NCI-H82 treated with DMSO at 0.1 percent for 48 hours (cell line): ENCODE measurements around the gene MRPL2.
A peak's percentile ranks its signal among the peaks of the same experiment; 100 is the strongest.
"Not testable (repeated sequence)": the region's sequence is repeated elsewhere in the genome, so short reads cannot be mapped to it uniquely, and the experiment has no call there.

ENCODE experiments used
- DNase-seq: peaks from one replicate; lab custom pipeline; 2025; ENCODE audit not compliant: unreplicated experiment; lab: John Stamatoyannopoulos, UW

Gene MRPL2

DNA sequence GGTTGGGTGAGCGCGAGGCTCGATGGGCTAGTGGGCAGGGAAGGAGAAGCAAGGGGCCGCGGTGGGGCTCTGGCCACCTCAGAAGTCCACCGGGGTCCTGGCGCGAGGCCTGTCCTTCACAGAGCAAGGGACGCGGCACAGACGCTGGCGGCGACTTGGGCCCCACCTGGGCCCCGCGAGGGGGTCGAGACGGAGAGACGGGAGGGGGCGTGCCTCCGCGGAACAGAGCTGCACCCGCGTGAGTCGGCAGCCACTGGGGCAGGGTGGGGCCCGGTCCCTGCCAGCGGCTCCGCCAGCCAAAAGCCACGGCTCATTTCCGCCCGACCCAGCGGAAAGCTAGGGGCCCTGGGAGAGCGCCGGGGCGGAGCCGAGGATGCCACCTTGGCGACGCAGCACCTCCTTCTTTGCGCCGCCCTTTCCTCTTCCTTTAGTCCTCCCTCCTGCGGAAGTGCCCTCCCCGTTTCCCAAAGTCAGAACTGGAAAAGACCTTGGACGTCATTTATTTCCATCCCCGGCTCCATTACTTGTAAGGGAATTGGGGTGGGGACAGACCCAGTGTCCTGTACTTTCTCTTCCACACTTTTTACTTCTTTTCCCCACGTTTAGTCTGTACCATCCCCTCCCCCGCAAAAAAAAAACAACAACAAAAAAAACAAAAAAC, 5.6 kb downstream of the MRPL2 start, which contains the start of gene CUL7:
TSS of gene CUL7 (minus strand) at position 307 of the 661 bp plus-strand sequence. CDS start 1,063 bp downstream, outside the sequence.
- DNase-seq, result peak; percentile 89

DNA sequence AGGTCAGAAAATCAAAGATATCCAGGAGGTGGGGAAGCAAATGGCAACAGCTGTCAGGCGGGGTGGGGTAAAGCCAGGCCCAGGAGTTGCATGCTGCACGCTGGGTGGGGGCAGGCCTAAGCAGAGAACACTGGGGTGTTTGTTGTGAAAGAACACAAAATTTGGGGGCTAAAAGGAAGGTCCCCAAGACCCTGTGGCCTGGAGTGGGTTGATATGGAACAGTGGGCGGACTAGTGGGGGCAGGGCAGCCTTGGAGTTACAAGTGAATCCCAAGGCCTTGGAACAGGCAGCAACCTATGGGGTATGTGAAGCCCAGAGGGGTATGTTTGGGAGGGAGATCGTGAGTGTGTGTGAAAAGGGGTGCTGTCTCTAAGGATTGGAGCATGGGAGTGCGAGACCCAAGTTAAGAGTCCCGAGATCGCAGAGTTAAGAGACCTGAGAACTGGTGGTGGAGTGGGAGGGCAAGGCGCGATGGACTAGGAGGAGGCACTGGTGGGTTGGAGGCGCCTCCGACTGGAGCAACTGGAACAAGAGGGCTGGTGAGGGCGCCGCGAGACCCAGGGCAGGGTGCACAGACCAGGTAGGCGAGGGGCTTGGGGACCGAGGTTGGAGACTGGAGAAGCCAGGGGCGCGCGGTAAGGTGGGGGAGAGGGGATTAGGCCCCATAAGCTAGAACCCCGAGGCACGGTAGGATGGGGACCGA, 6.2 kb downstream of the MRPL2 start:
- DNase-seq, result no peak

DNA sequence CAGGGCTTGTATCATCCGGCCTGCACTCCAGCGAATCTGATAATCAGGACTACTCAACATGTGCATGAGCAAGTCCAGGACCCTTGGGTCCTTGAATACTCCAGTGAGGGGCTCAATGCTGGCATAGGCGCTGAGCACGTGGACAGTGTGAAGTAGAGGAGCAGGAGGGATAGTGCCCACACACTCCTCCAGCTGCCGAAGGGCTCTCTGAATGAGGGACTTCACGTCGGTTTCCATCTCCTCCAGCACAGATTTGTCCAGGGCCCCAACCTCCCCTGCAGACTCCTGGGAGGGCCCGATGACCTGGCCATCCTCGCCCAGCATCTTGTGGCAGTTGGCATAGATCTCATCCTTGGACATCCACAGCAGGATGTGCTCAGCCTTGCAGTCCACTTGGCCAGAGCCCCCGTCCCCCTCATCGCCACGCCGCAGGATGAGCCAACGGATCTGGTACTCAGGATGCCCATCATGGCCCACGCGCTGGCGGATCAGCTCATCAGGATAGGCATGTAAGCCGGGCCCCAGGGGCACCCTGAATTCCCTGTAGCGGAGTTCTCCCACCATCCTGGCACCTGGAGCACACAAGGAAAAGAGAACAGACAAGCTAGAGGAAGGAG, 6.9 kb downstream of the MRPL2 start:
- DNase-seq, result no peak

DNA sequence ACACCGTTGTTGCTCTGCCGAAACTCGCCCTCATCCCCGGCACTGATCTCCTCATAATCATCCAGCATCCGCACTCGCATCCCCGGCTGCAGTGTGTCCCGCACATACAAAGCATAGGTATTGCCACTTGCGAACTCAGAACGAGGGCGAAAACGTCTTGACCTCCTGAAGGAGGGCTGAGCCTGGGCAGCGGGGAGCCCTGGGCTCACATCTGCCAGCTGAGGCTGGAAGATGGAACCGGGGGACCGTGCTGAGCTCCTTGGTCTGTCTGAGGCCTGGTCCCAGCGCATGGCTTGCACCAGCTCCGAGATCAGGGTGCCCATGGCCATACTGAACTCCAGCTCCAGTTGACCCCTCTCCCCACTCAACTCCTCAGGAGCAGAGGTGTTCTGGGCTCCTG, 8.3 kb downstream of the MRPL2 start:
- no peak for DNase-seq

DNA sequence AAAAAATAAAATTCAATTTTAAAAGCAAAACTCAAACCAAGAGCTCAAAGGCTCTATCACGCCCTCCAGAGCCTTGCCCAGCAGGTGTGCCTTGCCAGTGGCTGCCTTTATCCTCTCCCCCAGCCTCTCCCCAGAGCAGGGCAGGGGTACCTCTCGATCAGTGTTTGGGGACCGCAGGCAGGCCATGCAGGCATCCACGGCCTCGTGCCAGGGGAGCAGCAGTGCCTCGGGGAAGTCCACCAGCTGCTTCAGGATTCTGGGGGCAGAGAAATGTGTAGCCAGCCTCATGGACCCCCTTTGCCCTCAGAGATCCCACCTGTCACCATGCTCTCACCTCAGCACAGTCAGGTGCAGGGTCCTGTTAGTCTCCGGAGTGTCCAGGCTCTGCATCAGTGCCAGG, 11.2 kb downstream of the MRPL2 start:
- DNase-seq, result no peak

DNA sequence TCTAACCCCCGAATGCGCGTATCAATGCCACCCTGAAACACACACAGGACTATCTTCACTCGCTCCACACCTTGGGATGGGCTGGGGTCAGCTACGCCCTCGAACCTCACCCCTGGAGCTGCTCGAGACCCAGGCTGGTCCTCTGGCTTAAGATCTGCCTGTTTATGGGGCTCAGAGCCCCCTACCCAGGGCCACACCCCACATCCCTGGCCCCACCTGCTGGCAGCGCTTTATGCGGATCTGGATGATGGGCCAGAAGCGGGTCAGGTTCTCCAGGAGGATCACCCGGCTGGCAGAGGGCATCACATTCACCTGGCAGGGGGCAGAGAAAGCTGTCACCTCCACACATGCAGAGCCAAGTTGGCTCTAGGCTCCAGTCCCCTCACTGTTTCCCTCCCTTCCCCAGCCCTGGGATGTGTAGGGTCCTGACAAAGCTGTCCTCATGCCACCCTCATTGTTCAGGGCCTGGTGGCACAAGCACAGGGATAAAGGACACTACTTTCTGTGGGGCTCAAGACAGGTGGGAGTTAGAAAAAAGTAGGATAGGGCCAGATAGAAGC, 13.8 kb downstream of the MRPL2 start:
- DNase-seq, result no peak

DNA sequence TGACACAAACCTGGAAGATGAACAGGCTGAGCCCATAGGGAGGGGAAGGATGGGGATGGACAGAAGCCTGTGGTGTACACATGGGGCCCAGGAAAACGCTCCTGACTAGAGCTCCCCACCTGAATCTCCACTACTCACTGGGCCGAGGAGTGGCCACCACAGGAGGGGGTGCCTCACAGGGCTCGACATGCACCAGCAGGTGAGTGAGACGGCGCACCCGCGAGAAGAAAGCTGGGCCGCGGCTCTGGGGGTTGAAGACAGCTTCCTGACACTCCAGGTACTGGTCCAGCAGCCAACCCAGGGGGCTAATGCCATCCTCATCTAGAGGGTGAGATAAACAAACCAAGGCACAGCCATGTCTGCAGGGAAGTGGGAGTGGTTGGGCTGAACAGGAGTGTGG, 15.9 kb downstream of the MRPL2 start:
- no peak for DNase-seq

DNA sequence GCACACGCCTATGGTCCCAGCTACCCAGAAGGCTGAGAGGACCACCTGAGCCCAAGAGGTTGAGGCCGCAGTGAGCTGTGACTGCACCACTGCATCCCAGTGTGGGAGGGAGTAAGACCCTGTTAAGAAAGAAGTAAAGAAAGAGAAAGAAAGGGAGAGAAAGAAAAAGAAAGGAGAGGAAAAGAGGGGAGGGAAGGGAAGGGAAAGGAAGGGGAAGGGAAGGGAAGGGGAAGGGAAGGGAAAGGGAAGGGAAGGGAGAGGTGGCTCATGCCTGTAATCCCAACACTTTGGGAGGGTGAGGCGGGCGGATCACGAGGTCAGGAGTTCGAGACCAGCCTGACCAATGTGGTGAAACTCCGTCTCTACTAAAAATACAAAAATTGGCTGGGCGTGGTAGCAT, 17.8 kb downstream of the MRPL2 start:
- not testable (repeated sequence) for DNase-seq

DNA sequence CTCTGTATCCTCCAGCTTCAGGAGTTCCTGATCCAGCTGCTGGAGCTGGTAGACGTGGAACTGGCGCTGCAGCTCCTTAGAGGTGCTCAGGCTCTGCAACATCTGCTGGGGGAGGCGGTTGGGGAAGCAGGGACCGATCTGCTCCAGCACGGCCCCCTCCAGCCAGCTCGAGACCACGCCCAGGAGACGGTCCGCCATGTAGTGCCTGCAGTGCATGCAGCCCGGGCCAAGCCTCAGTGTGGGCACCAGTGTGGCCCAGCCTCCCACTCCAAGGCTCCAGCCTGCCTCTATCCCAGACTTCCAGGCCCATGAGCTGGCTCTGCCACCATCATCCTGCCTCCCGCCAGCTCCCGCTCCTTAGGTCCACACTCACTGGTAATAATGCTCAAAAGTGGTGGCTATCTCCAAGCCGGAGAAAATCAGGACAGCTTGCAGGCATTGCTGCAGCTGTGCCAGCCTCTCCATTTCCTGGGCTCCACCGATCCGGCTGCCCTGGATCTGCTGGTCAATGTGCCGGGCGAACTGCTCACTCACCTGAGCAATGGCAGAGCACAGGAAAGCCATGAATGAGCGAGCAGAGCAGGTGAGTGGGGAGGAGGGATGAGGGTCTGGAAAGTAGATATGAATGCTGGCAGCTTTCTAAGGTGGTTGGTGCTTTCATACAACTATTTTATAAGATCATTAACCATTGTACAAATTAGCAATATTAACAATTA, 18.5 kb downstream of the MRPL2 start:
- DNase-seq, result no peak

DNA sequence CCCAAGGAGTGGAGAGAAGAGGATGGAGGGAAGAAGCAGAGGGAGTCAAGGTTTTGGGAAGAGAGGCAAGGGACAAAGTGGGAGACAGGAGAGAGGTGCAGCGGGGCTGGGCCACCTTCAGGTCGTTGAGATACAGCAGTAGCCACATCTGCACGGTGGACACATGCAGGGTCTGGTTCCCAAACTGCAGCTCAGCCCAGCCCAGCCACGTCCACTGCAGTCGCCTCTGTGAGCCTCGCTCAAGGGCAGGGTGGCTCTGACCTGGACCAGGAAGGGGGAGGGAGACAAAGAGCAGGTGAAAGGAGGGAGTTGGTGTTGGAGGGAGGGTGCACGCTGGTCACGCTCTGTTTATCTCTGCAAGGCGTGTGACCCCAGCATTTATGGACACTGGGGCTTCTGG, 20.5 kb downstream of the MRPL2 start:
- no peak for DNase-seq

DNA sequence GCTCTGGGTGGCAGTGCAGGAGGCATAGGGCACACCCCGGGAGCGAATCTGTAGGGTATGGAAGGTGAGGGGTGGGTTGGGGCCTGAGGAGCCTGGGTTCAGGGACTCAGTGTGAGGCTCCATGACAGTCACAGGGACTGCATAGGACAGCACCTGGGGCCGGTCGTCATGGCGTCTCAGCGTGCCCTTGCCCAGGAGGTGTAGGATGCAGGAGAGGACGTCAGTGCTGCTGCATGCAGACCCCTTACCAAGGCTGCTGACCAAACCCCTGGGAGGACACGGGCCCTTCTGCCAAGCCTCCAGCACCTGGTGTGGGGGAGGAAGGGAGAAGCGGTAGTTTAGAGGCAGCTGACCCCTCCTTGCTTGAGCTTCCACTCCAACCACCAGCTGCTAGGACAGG, 21.5 kb downstream of the MRPL2 start:
- DNase-seq, result no peak

DNA sequence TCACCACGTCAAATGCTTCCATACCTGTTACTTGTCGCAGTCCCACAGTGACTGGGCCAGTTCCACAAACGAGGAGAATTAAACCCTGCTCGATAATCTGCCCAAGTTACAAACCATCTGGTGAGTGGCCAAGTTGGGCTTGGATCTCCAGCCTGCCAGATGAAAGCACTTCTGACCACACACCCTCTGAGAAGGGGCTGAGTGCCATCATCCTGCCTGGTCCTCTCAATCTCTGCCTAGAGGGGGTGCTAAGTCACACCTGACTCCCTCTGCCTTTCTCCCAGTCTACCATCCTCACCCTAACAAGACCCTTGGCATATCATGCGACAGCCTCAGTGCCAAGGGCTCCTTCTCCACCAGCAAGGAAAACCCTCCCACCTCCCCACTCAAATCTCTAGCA, 22.0 kb downstream of the MRPL2 start:
- DNase-seq, result no peak

DNA sequence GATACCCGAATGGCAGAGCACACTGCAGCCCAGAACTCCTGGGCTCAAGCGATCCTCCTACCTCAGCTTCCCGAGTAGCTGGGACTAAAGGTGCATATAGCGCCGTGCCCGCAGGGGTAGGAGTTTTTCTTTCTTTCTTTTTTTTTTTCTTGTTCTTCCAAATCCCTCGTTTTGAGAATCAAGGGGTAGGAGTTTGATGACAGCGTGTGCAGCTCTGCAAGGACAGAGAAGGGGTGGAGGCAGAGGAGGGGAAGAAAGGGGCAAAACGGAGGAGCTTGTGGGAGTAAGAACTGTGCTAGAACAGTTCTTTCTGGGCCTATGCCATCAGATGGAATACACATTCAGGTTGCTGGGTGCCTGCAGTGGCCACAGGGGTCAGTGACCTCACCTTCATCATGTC, 22.5 kb downstream of the MRPL2 start:
- DNase-seq, result no peak

DNA sequence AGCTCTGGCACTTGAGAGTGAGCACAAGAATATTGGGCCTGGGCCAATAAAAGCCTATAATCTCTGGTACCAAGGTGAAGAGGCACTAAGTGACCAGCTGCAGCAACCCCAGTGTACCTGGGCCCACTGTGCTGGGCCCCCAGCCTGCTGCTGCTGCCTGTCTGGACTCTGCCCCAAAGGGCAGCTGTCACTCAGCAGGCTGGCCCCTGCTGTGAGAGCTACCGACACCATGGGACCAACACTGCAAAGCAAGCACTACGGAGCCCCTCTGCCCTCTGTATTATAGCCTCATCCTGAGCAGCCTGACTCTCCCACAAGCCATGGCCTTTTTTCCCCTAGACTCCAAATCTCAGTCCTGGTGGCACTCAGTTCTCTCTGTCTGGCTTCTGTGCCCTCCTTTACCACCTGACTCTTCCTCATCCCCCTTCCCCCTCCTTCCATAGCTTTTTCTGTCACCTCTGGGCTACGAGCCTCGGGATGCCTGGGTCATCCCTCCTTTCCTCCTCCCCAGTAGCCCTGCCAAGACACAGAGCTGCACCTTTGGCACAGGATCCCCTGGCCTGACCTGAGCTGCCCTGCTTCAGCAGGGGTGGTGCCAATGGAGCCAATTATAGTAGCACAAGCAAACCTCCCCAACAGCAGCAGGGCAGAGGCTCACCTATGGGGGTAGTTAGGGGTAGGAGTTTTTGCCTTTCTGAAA, 23.6 kb downstream of the MRPL2 start:
- no peak for DNase-seq

DNA sequence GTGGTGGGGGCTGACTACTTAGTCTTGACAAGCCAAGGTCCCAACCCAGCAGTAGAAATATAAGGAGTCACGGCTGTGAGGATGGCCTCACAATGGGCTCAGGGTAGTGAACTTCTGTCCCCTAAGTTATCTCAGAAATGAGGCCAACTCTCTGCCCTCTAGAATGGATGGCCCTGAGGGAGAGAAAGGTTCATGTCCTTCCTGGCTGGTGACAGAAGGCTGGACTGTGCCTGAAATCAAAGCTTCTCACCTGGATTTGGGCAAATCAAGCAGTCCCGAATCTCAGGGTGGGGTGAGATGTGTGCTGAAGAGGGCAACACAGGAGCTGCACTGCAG, 25.1 kb downstream of the MRPL2 start:
- no peak for DNase-seq

DNA sequence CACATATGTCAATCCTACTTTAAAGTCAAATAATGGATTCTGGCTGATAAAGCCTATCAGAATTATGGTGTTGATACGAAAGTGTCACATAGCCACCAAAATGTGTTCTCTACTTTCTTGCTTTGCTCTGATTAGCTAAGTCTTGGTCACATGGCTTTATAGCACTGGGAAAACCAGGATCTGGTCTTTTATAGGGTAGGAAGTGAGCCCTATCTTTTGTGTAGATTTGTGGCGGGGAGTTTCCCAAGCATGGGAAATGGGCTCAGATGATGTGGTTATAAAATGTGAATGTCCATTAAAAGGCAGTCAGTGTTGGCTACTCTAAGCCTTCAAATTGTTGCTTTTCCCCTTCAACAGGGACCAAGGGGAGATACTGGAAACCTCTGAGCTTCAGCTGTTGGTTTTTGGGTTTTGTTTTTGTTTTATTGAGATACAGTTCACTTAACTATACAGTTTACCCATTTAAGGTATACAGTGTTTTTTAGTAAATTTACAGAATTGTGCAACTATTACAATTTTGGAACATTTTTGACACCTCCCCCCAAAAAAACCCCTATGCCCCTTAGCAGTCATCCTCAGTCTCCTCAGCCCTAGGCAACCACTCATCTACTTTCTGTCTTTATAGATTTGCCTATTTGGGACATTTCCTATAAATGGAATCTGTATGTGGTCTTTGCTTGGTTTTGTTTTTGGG, 25.6 kb downstream of the MRPL2 start:
- DNase-seq, result no peak

DNA sequence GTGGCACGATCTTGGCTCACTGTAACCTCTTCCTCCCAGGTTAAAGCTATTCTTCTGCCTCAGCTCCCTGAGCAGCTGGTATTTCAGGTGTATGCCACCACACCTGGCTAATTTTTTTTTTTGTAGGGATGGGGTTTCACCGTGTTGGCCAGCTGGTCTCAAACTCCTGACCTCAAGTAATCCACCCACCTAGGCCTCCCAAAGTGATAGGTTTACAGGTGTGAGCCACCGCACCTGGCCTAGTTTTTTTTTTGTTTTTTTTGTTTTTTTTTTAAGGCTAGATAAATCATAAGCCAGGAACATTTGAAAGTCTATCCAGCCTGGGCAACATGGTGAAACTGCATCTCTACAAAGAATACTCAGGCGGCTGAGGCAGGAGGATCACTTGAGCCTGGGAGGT, 26.9 kb downstream of the MRPL2 start:
- no peak for DNase-seq

DNA sequence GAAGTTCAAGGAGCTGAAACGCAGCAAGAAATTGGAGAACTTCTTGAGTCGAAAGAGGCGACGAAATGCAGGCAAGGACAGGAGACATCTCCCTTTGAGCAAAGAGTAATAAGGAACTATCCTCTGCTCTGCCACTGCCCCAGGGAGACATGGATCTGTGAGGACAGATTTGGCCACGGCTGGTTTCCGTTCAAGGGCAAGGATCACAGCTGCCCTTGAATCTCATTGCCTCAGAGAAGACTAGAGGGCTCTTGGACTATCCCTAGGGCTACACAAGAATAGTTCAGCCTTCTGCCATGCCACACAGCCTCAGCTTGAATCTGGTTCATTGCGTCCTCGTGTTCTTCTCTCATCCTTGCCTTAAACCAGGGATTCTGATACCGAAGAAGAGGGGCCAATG, 30.1 kb downstream of the MRPL2 start:
- DNase-seq, result no peak

DNA sequence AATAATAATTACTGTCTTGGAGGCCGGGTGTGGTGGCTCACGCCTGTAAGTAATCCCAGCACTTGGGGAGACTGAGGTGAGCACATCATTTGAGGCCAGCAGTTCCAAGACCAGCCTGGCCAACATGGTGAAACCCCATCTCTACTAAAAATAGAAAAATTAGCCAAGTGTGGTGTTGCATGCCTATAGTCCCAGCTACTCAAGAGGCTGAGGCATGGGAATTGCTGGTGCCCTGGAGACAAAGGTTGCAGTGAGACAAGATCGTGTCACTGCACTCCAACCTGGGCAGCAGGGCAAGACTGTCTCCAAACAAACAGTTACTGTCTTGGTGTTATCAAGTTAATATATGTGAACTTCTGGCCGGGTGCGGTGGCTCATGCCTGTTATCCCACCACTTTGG, 32.9 kb downstream of the MRPL2 start:
- no peak for DNase-seq

DNA sequence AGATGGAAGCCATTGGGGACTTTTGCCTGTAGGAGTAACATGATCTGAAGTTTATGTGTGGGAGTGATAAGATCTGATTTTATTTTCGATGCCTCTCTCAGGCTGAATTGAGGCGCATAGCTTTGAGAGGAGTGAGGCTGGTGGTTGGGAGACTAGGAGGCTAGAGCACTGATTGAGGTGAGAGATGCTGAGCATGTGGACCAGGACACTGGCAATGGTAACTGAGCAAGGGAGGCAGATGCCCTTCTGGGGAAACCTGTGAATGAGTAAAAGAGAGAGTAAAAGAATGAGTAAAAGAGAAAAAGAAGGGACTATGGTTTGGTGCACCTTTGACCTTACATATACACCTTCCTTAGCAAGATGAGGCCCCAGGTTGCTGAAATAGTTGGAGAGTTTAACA, 34.8 kb downstream of the MRPL2 start:
- no peak for DNase-seq
